C4-2B (cell line): ENCODE measurements around the gene TOX2.

ENCODE experiments used
- ZFX ChIP-seq: fragments of 450-650 bp; IDR thresholded peaks from 2 replicates; pipeline ENCODE4 v1.6.1; 2017
- TF ChIP-seq, protein P1 (sequence below): fragments of 450-650 bp; conservative IDR thresholded peaks from 2 replicates; pipeline ENCODE4 v1.5.1; 2017; ENCODE audit warnings: mild to moderate bottlenecking

DNA sequence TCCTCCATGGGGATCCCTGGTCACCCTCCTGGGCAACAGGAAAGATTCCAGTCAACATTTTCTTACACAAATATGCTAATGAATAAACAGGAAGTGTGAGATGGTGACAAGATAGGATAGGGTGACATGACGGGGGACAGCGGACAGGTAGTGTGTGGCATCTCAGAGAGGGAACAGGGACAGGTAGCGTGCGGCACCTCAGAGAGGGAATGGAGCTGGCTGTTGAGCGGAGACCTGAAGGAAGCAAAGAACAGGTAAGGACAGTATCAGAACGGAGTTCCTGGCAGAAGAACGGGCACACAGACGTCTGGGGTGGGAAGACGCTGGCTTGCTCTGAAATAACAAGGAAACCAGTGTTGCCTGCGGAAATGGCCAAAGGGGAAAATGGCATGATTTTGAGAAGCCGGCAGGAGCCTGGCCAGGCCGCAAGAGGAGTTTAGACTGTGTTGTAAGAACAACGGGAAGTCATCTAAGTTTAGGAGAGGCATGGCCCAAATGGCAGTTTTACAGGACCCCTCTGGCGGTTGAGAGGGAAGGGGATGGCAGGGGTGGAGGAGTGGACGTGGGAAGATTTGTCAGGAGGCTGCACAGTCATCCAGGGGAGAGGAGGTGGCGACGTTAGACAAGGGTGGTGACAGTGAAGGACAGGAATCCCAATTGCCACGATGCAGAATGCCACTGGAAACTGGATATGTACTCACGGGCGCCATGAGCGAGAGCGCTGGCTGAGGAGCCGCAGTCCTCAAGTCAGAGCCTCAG lies 160.7 kb downstream of the TOX2 start:
- TF ChIP-seq, protein P1, sequence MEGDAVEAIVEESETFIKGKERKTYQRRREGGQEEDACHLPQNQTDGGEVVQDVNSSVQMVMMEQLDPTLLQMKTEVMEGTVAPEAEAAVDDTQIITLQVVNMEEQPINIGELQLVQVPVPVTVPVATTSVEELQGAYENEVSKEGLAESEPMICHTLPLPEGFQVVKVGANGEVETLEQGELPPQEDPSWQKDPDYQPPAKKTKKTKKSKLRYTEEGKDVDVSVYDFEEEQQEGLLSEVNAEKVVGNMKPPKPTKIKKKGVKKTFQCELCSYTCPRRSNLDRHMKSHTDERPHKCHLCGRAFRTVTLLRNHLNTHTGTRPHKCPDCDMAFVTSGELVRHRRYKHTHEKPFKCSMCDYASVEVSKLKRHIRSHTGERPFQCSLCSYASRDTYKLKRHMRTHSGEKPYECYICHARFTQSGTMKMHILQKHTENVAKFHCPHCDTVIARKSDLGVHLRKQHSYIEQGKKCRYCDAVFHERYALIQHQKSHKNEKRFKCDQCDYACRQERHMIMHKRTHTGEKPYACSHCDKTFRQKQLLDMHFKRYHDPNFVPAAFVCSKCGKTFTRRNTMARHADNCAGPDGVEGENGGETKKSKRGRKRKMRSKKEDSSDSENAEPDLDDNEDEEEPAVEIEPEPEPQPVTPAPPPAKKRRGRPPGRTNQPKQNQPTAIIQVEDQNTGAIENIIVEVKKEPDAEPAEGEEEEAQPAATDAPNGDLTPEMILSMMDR = no peak
- TF ChIP-seq ZFX = no peak
